Prostate gland (tissue), 2 donors: ENCODE results near the gene KCTD17.

ENCODE experiments used
- POLR2A ChIP-seq: fragments of 450-650 bp; IDR thresholded peaks from one replicate; pipeline ENCODE4 v1.6.1; 2016; ENCODE audit warnings: antibody characterized with exemption, mild to moderate bottlenecking
- POLR2AphosphoS5 ChIP-seq: sonication (generic); formaldehyde crosslinking; IDR thresholded peaks from one replicate; pipeline ENCODE4 v1.6.1; 2017; ENCODE audit warnings: antibody characterized with exemption
- TF ChIP-seq, protein P1 (sequence below), 4 experiments: fragments of 200-600 bp in 2 of 4; fragments of 450-650 bp in 2 of 4; sonication (generic) in 2 of 4; IDR thresholded peaks; 1 replicate in 3 of 4; 2 replicates in 1 of 4; pipeline ENCODE4 v1.5.1; 2016 to 2019; ENCODE audit warnings: antibody characterized with exemption in 4 of 4, mild to moderate bottlenecking in 2 of 4, moderate library complexity in 2 of 4

DNA sequence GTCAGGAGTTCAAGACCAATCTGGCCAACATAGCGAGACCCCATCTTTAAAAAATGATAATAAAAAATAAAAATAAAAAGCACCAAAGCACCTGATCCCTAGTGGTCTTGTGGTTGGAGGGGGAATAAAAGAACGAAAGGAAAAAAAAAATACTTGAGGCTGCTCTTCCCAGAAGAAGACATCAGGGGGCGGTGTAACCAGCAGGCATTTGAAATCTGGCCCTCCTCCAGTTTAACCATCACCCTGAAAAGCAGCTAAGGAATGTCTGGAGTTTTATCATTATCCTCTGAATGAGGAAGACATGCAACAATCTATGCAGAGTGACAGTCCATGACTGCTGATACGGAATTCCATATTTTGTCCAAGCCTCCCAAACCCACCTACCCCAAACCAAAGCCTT is 5.6 kb upstream of the KCTD17 start:
- TF ChIP-seq, protein P1, sequence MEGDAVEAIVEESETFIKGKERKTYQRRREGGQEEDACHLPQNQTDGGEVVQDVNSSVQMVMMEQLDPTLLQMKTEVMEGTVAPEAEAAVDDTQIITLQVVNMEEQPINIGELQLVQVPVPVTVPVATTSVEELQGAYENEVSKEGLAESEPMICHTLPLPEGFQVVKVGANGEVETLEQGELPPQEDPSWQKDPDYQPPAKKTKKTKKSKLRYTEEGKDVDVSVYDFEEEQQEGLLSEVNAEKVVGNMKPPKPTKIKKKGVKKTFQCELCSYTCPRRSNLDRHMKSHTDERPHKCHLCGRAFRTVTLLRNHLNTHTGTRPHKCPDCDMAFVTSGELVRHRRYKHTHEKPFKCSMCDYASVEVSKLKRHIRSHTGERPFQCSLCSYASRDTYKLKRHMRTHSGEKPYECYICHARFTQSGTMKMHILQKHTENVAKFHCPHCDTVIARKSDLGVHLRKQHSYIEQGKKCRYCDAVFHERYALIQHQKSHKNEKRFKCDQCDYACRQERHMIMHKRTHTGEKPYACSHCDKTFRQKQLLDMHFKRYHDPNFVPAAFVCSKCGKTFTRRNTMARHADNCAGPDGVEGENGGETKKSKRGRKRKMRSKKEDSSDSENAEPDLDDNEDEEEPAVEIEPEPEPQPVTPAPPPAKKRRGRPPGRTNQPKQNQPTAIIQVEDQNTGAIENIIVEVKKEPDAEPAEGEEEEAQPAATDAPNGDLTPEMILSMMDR (IDR thresholded peaks at IDR 0.05), result no peak
- TF ChIP-seq POLR2AphosphoS5 (no peak), POLR2A (no peak)
